T follicular helper cell (primary cell): ENCODE results near the gene SCAMP5.

ENCODE experiments used
- DNase-seq: peaks from one replicate; pipeline ENCODE4 v3.0.0-alpha.2; 2020; ENCODE audit warnings: low read depth
- total RNA-seq, 2 experiments: gene quantifications; one replicate each; lab custom pipeline; 2026; lab: John Stamatoyannopoulos, UW

SCAMP5 gene, protein sequence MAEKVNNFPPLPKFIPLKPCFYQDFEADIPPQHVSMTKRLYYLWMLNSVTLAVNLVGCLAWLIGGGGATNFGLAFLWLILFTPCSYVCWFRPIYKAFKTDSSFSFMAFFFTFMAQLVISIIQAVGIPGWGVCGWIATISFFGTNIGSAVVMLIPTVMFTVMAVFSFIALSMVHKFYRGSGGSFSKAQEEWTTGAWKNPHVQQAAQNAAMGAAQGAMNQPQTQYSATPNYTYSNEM
- 0.36 to 0.52 reads per million in 2 experiments for total RNA-seq

DNA sequence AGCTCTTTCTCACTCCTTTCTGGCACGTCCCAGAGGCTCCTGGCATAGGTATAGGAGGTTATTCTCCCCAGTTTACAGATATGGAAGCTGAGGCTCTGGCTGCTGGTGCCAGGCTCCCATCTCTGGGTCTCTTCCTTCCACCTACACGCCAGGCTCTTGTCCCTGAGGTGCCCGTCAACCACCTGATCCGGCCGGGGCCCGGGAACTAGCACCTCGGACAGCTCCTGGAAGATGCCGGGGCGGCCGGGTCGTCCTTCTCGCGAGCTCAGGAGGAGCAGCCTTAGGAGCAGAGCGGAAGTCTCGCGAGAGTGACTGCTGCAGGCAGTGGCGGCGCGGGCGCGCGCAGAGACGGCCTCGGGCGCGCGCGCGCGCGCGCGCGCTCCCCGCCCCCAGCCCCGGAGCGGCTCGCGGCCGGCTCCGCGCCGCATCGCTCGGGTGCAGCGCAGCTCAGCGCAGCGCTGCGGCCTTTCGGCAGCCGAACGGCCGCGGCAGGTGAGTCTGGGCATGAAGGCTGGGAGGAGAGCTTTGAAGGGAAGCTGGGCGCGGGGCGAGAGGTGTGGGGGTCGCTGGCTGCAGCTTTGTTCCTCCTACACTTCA is at the start of gene SCAMP5:
Gene SCAMP5, plus strand, starts transcription at position 382 of the 597 bp plus-strand sequence. CDS start 16,277 bp downstream, outside the sequence.
- peak; percentile 88 for DNase-seq

DNA sequence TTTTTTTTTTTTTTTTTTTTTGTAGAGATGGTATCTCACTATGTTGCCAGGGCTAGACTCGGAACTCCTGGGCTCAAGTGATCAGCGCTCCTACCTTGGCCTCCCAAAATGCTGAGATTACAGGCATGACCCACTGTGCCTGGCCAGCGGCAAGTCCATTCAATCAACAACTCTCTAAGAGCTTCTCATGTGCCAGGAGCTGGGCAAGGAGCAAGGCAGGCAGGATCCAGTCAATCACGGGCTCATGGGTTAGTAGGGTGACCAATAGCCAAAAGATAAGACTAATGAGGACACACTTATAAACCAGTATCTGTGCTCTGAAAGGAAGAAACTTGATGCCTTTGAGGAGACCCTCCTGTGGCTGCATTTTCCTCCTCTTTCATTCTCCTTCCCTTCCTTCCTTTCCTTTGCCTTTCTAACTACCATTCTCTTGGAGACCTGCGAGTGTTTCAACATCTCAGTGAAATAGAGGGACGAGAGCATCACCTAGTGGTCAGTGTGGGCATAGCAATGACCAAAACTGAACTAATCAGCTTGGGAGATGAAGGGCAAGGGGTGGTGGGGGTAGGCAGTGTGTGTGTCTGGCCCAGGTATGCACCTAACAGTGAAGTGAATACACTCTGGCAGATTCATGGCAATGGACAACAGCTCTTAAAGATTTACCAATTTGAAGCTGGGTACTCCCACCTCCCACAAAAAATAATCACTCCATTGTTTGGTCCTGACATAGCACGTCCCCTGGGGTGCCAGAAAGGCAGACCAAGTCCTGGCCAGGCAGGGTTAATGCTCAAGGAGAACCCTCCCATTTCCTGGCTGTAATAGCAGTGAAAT is 45.1 kb upstream of the SCAMP5 start:
- DNase-seq, result peak; percentile 70

DNA sequence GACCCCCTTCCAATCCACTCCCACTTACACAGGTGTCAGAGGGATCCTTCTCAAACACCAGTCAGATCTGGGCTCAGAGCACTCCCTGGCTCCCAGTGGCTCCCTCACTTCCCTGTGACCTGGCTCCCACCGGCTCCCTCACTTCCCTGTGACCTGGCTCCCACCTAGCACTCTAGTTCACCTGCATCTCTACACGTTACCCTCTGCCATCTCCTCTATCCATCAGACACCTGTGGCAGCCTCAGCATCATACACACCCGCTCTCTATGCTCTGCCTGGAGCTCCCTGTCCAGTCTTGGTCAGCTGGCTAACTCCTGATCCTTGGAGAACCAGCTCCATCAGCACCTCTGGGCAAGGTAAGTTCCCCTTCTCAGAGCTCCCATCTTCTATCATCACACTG is 44.4 kb upstream of the SCAMP5 start:
- no peak for DNase-seq

DNA sequence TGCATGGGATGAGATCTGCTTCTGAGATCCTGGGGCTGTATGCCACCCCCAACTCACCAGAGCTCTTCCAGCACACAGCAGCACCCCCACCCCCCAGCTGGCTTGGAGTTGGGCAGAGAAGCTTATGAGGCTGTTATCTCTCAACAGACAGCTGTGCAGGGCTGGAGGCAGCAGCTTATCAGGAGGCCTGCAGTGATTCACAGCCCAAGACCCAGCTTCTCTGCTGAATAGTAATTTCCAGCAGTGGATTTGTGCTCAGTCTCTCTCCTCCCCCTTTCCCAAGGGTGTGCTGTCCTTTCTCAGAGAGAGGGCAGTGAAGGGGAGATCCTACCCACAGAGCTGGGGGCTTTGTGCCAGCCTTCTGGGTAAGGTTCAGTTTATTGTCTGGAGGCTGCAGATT is 40.8 kb upstream of the SCAMP5 start:
- DNase-seq, result no peak

DNA sequence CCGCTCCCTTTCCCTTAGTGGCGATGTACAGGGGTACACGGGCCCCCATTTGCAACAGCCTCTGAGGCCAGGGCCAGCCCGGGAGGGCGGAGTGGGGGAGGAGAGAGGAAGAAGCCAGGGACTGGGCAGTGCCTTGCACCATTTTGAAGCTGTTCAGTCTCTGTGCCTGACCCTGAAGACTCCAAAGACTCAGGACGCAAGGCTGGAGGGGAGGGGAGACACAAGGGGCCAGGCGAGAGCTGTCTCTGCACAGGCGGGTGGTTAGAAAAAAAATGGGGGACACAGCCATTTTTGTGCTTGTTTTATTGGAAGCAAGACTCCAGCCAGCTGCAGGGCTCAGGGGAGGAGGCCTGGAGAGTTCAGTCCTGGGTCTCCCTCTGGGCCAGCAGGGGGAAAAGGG is 40.3 kb upstream of the SCAMP5 start:
- DNase-seq, result no peak

DNA sequence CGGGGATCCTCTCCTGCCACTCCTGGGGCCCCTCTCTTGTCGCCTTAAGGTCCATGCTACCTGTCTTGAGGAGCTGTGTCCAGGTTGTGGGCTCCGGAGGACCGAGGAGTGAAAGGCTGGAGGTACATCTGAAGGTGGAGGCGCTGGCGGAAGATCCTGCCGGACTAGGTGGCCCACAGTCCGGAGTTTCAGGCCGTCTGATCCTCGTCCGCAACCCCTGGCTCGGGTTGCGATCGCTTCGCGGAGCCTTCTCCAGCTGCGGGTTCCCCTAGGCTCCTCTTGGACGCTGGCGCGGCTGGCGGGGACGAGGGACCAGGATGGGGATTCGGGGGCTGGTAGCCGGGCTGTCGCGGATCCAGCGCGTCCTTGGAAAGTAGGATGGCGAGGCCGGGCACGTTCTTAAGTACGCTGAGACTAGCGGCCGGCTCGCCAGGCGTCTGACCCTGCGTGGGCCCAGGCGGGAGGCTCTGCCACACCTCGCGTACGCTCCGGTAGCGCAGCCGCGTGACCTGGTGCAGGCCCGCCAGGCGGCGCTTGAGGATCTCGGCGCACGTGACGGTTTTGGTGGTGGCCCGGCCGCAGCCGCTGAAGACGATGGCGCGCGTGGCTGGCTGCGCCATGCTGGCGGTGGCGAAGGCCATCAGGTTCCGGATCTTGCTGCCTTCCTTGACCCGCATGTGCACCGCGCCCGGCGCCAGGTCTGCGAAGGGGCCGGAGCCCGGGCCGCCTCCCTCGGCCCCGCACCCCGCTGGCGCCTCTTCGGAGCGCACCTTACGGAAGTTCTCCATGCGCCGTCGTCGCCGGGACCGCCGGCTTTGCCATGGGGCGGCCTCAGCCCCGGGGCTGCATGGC is 39.3 kb upstream of the SCAMP5 start:
- peak; percentile 37 for DNase-seq

DNA sequence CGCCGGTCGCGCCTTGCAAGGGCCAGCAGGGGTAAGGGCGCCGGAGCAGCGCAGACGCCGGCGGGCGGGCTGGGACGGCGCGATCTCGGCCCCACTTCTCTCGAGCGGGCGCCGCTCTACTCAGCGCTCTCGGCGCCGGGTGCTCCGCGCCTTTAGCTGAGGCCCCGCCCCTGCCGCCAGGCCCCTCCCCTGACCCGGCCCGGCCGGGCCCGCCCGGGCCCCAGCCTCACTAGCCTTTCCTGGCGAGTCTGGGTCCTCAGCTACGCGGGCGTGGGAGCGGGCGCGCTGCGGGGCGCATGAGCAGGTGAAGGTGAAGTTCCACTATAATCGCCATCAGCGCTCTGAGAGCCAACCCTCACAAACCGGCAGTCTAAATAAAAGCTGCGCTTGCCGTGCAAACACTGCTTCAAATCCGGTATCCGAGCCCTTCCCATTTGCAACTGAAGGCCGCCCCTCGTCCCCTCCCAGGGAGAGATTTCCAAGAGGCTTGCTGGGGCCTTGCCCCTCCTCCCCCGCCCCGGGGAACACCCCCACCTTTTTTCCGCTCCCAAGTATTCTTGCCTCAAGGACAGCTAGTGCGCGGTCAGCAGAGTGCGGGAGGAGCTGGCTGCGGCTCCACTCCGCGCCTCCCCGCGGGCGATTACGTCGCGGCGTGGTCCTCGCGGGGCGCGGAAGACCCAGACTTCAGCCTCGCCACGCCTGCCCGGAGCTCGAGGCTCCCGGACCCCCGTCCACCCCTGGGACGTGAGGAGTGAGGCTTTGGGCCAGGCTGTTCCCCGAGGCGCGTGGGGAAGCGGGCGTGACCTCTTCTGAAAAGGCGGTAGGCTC is 38.5 kb upstream of the SCAMP5 start, which contains the start of gene RPP25:
Gene RPP25, minus strand, starts transcription at position 125 of the 828 bp plus-strand sequence. CDS start 189 bp downstream, outside the sequence.
- DNase-seq, result peak; percentile 44

DNA sequence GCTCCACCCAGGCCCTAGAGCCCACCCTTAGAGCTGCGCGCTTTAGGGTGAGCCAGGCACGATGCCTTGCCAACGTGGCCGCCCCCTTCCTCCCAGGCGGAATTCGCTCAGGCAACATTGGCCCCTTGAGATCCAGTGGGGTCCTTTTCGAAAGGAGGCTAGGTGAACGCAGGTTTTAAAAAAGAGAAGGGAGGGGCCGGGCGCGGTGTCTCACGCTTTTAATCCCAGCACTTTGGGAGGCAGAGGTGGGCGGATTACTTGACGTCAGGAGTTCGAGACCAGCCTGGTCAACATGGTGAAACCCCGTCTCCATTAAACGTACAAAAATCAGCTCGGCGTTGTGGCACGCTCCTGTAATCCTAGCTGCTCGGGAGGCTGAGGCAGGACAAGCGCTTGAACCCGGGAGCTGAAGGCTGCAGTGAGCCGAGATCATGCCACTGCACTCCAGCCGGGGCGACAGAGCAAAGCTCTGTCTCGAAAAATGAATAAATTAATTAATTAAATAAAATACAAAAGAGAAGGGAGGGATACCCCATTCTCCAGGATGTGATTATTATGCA is 37.8 kb upstream of the SCAMP5 start:
- DNase-seq, result no peak

DNA sequence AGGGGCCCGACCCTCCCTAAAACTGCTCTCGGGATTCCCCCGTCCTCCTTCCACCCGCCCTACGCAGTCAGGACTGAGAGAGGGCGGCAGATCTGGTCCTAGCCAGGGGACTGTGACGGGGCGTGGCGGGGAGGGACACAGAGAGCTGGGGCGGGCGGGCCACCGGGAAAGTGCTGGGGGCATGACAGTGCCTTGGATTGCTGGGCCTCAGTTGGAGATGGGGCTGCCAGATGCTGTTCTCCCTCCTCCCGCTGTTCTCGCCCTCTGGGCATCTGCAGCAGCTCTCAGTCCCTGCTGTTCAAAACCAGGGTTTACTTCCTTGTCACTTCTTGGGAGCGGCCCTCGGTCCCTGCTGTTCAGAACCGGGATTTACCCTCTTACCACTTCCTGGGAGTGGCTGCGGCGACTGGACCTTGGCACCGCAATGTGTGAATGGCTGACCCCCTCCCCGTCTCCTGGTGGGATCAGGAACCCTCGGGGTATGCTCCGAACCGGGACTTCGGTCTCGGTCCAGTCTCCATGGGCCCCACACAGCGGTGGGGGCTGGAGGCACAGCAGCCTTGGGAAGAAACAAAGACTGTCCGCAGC is 36.9 kb upstream of the SCAMP5 start:
- DNase-seq, result no peak

DNA sequence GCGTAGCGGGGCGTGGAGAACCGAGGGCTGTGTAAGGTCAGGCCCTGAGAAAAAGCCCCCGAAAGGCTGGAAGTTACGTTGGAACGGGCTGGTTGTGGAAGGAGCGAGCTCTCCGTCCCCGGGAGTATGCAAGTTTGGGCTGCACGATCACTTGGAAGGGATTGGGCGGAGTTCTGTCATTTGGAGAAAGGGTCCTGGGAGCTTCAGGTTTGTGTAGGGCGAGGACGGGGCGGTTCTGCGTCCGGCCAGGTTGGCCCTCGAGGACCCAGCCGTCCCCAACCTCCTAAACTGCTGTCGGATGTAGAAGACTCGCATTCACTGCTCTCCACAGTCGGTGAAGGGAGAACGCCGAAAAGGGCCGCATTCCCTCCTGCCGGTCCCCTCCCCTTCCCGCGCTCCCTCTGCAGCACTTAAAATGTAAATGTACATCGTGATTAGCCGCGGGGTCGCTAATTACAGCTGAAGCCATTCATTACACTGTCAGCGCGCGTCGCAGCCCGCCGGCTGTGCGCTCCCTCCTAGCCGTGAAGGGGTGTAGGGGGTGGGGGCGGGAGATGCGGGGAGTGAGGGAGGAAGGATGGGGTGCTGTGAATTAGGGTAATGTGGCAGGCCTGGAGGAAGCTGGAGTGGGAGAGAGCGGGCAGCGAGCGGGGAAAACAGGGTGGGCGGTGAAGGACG is 36.3 kb upstream of the SCAMP5 start:
- DNase-seq, result no peak

DNA sequence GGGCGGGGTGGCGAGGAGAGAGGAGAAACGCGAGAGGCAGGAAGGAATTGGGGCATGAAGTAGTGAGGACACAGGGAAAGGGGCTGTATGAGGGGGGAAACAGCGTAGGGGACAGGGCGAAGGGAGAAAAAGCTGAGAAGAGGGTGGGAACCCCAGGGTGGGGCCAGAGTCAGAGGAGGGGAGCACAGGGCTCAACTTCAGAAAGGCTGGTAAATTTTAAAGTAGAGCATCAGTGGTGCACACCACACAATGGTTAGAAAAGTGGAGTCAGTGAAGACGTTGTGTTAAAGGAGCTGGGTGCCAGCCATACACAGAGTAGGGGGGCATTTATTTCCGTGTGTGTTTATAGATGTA is 35.8 kb upstream of the SCAMP5 start:
- no peak for DNase-seq

DNA sequence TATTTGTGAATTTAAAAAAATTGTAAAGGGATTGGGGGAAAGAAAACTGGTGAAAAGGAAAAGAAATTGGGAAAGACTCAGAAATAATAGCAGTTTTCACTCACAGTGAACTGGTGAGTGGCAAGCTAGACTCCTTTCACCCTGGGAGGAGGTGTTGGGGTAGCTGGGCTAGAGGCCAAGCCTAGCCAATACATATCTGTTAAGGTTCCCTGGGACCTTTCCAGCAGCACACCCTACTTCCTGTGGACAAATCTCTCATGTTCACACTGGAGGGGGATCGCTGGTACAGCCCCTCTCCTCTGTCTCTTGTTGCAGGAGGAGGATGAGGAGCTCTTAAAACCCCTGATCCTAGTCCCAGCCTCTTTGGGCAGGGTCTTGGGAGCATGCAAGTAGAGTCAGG is 35.1 kb upstream of the SCAMP5 start:
- DNase-seq, result no peak

DNA sequence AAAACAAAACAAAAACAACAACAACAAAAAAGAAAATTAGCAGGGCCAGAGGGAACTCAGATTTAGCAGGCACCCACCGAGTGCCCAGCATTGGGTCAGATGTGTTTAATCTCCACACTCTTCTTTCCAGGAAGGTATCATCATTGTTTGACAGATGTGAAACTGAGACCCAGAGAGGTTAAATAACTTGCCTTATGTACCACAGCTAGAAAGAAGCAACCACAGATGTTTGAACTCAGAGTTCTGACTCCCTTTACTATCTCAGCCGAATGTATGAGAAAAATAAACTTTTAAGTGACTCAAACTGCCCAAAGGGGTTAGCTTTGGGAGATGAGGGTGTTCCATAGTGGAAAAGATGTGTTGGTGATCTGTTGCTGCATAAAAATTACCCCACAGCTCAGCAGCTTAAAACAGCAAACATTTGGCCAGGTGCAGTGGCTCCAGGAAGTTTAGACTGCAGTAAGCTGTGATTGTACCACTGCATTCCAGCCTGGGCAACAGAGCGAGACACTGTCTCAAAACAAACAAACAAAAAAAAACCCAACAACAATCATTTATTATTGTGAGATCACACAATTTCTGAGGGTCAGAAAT is 34.3 kb upstream of the SCAMP5 start:
- DNase-seq, result no peak

DNA sequence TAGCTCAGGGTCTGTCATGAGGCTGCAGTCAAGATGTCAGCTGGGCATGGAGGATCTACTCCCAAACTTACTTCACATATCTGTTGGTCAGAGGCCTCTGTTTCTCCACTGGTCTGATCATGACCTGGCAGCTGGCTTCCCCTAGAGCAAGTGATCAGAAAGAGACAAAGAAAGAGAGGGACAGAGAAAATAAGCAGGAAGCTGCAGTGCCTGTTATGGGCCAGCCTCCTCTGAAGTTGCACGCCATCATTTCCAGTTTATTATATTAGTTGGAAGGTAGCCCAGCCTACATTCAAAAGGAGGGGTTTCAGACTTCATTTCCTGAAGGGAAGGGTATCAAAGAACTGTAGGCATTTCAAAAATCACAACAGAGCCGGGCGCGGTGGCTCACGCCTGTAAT is 33.7 kb upstream of the SCAMP5 start:
- no peak for DNase-seq

DNA sequence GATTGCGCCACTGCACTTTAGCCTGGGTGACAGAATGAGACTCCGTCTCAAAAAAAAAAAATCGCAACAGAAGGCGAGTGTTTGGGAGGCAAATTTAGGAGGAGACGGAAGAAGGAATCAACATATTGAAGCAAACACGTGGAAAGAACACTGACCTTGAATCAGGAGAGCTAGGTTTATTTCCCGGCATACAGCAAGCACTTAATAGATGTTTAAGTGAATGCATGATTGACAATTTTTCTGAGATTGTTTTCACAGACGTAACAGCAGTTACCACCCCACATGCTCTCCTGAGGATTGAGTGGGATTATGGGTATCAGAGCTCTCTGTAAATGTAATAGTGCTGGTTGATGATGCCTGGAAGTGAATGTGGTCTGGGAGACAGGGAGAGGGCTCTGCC is 33.1 kb upstream of the SCAMP5 start:
- no peak for DNase-seq

DNA sequence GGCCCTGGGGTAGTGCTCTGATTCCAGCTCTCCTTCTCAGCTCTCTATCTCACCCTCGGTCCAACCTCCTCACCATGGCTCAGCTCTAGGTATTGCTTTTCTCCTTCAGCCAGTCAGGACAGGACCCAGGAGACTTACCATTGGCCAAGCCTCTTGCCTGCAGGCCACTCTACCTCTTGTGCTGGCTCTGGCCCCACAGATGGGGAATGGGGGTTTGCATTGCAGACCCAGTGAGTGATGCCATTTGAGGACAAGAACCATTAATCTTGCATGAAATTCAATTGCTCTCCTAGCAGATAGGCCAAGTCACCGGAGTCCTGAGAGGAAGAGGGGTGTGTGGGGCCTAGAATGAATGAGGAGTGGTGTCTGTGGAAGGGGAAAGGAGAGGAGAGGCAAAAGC is 32.7 kb upstream of the SCAMP5 start:
- no peak for DNase-seq

DNA sequence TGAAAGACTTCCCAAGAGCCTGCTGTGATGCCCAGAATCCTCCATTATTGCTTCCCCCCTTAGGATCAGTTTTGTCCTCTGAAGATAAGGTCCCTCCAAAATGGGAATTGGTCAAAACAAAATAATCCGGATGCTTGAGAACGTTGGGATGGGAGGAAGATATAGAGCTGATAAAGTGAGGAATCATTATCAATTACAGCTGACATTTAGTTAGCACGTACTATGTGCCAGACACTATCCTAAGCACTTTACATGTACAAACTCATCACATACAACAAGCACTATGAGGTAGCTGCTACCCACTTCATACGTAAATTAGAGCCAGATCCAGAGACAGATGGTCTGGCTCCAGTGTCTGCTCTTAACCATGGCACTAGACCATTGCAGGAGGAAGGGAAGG is 32.1 kb upstream of the SCAMP5 start:
- DNase-seq, result no peak

DNA sequence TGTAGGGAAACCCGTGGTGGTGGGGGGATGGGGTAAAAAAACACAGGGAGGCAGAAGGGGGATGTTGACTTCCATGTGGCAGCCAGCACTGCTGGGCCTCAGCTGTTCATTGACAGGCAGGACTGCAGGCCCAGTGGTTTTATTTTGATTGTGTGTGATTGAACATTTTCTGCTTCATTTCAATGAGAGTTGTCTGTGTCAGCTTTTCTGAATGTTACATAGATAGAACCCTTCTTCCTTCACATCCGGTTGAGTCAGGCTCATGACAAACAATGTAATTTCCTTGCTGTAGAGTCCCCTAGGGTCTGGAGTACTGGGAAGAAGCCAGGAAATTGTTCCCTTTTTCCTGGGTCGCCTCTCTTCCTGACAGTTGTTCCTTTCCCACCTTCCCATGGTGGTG is 30.6 kb upstream of the SCAMP5 start:
- no peak for DNase-seq

DNA sequence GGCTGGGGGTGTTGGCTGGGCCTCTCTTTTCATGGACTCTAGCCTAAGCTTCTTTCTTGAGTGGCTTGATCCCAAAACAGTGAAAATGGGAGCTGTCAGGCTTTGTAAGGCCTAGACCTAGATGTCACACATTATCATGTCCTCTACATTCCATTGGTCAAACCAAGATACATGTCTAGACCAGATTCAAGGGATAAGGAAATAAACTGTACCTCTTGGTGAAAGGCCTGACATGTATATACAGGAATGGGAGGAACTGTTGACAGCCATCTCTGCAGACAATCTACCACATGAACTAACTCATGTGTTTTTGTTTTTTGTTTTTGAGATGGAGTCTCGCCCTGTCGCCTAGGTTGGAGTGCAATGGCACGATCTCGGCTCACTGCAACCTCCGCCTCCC is 27.7 kb upstream of the SCAMP5 start:
- no peak for DNase-seq
